GM10248 (cell line): ENCODE data around the gene DHRS2.

Source experiments
- CTCF ChIA-PET: fragments of 300-600 bp; sonication (Branson Sonifier 250); formaldehyde crosslinking; extraction: SDS; loops from one replicate; lab custom pipeline; 2021; ENCODE audit warnings: antibody characterized with exemption; lab: Yijun Ruan, JAX
- POLR2A ChIA-PET: fragments of 350-650 bp; sonication (Branson Sonifier 250); formaldehyde crosslinking; extraction: SDS; loops from one replicate; lab custom pipeline; 2020; ENCODE audit warnings: antibody characterized with exemption; lab: Yijun Ruan, JAX
- DNase-seq: peaks from one replicate; pipeline ENCODE4 v3.0.0; 2012; ENCODE audit errors: extremely low spot score
- TF ChIP-seq, protein P1 (sequence below): IDR thresholded peaks from 2 replicates; pipeline ENCODE4 v1.5.1; 2012; ENCODE audit warnings: mild to moderate bottlenecking, low read depth; ENCODE audit errors: extremely low read depth, missing control alignments, control extremely low read depth

DHRS2 gene

DNA sequence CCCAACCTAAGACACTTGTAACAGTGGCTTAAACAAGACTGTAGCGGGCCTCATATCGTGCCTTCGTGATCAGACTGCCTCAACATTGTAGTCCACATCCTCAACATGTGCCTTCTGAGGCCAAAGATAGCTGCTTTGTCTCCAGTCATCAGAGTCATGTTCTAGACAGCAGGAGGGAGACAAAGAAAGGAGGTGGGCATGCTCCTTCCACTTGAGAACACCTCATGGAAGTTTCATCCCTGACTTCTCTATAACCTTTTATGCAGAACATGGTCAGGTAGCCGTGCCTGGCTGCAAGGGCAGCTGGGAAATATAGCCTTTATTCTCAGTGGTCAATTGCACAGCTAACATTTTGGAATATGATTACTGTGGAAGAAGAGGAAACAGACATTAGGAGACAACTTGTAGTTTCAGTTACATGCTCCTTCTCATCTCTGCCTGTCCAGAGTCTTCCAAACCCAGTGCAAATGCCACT lies 25.3 kb upstream of the DHRS2 start:
- ChIA-PET CTCF (interaction anchor here (0.9 to 11.1 kb wide), 8 partner anchors 10 to 319 kb away, joined by 3 to 119 read pairs (median 5); no protein-coding TSS in a partner anchor), POLR2A (no interaction called here)
- TF ChIP-seq, protein P1, sequence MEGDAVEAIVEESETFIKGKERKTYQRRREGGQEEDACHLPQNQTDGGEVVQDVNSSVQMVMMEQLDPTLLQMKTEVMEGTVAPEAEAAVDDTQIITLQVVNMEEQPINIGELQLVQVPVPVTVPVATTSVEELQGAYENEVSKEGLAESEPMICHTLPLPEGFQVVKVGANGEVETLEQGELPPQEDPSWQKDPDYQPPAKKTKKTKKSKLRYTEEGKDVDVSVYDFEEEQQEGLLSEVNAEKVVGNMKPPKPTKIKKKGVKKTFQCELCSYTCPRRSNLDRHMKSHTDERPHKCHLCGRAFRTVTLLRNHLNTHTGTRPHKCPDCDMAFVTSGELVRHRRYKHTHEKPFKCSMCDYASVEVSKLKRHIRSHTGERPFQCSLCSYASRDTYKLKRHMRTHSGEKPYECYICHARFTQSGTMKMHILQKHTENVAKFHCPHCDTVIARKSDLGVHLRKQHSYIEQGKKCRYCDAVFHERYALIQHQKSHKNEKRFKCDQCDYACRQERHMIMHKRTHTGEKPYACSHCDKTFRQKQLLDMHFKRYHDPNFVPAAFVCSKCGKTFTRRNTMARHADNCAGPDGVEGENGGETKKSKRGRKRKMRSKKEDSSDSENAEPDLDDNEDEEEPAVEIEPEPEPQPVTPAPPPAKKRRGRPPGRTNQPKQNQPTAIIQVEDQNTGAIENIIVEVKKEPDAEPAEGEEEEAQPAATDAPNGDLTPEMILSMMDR: no peak
- no peak for DNase-seq

DNA sequence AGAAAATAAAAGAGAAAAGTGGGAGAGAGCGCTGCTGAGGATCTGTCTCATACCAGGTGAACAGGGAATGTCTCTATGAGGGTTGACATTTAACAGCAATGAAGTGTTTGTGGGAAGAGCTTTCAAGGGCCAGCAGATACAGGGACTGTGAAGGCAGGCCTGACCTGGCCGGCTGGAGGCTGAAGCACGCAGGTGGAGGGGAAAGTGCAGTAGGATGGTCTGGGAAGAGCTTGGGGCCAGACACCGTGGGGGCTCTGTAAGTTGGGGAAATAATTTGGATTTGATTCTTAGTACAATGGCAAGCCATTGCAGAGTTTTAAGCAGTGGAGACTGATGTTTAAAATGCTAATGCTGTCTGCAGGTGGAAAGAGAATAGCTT lies 23.8 kb upstream of the DHRS2 start:
- no peak for DNase-seq
- TF ChIP-seq, protein P1: no peak
- ChIA-PET POLR2A (no interaction called here), CTCF (interaction anchor here (0.7 to 11.1 kb wide), 6 partner anchors 13 to 298 kb away, joined by 3 to 119 read pairs (median 14); no protein-coding TSS in a partner anchor)

DNA sequence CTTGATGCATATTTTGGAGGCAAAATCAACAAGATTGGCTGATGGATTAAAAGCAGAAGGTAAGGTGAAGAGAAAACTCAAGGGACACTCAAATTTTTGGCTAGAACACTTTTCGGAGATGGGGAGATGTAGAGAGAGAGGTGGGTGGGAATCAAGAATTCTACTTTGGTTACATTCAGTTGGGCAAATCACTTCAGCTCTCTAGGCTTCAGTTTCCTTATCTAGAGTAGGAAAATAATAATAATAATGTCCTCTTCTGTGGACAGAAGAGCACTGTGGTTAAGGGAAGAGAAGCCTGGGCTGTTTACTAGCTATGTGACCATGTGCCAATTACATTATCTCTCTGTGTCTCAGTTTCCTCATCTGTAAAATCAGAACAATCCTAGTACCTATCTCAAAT lies 23.4 kb upstream of the DHRS2 start:
- ChIA-PET CTCF (interaction anchor here (0.7 to 11.1 kb wide), 5 partner anchors 13 to 81 kb away, joined by 3 to 119 read pairs (median 22); no protein-coding TSS in a partner anchor), POLR2A (no interaction called here)
- no peak for DNase-seq
- TF ChIP-seq, protein P1: no peak

DNA sequence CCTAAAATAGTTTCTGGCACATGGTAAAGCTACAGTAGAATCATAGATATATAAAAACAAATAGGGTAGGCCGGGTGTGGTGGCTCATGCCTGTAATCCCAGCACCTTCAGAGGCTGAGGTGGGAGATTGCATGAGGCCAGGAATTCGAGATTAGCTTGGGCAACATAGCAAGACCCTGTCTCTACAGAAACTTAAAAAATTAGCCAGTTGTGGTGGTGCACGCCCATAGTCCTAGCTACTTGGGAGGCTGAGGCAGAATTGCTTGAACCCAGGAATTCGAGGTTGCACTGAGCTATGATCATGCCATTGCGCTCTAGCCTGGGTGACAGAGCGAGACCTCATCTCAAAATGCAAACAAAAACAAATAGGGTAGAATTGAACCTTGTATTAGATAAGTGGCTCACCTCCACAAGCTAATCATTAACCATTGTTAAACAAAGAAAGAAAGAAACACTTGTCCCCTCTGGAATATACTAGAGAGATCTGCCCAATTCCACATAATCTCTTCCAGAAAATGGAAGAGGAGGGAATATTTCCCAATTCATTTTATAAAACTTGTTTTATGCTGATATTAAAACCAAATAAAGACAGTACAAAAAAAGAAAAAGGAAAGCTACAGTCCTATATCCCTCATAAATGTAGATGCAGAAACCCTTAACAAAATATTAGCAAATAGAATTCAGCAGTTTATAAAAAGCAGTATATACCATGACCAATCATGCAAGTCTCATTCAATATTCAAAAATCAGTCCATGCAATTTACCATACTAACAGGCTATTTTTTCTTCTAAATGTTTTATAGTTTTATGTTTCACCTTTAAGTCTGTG lies 22.7 kb upstream of the DHRS2 start:
- CTCF ChIA-PET: interaction anchor here (0.8 to 11.1 kb wide), 4 partner anchors 11 to 24 kb away, joined by 3 to 119 read pairs (median 58); no protein-coding TSS in a partner anchor
- POLR2A ChIA-PET: no interaction called here

DNA sequence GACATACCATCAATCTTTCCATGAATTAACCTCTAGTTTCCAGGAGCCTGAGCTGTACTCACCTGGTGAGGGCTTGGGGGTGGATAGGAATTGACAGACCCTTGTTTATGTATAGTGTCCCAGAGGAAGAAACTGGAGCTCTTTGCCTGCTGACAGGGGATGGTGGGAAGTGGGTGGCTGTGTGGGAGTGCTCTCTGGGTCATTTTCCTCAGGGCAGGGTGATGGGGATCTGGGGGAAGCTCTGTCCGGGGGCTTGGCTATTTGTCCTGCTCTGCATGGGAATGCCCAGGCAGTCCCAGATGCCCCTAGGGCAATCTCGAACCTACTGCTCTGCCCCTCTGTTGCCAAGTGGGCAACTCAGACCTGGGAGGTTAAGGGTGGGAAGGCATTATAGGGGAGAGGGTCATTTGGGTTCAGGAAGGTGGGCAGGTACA lies 21.8 kb upstream of the DHRS2 start:
- TF ChIP-seq, protein P1: no peak
- ChIA-PET CTCF (interaction anchor here (0.8 to 11.1 kb wide), 6 partner anchors 11 to 272 kb away, joined by 3 to 119 read pairs (median 14); no protein-coding TSS in a partner anchor), POLR2A (no interaction called here)
- DNase-seq: no peak

More for the DNA sequence above, 22.7 kb upstream of the DHRS2 start:
- TF ChIP-seq, protein P1: no peak
- no peak for DNase-seq

DNA sequence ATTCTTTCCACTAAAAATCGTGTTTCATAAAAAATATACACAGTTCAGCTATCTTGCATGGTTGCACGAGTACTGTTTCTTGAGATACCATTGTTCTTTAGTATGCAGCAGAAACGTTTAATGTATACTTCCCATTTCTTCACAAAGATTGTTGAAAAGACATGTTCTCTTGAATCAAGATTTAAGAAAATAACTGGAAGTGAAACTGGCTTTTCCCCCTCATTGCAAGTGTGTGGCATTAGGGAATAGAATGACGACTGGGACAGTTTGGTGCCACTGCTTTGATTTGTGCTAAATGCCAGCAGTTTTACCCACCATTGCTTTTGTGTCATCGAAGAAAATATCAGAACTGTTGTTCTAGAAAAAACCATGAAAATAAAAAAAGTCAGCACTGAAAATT lies 20.3 kb upstream of the DHRS2 start:
- CTCF ChIA-PET: interaction anchor here (0.7 to 9.4 kb wide), 6 partner anchors 10 to 338 kb away, joined by 3 to 119 read pairs (median 4); partner anchors contain the start of gene DHRS4
- DNase-seq: no peak
- POLR2A ChIA-PET: no interaction called here
- TF ChIP-seq, protein P1: no peak
